ENCODE data around the gene CADM4. TPM values are rescaled to one million over a fixed set of nuclear protein-coding genes. Genes with fewer than 3 reads are reported as not detected.
A peak's percentile ranks its signal among the peaks of the same experiment; 100 is the strongest.

Gene CADM4
- polyA plus RNA-seq, 1 of the 3 experiments (the other 2 are of a cell fraction), result 28.9 TPM

DNA sequence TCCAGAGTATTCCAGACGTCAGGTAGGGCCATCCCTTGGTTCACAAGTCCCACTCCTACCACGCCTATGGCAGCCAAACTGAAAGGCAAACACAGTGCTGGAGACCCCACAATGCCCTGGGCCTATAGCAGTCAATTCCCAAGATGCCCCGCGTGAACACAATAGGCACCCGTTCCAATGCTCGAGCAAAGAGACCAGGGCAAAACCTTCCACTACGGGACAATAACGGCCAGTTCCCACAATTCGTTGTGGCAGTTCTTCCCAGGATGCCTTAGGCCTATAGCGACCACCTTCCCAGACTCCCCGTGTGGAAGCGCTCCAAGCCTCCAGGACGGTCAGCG, 20.8 kb downstream of the CADM4 start:
- no peaks in the 10 kb centered on the region for H3K9me2 ChIP-seq
- peak overlapping the region; percentile 87 for H3K4me2 ChIP-seq
- peak overlapping the region; percentile 74 to 98 for H3K27ac ChIP-seq (ENCODE audit: low read depth in 2 of 2, low read length in 1 of 2)
- peak; percentile 82 for DNase-seq
- H2AFZ ChIP-seq (ENCODE audit: low read depth), result peak overlapping the region; percentile 88
- H3K4me1 ChIP-seq (ENCODE audit: control insufficient read depth in 1 of 2, insufficient read depth in 2 of 2, low read depth in 1 of 2, low read length in 1 of 2), result peaks cover 7 to 12% of the 10 kb centered on the region in 2 experiments; a peak in 2 of 4 replicates
- peaks cover 4% of the 10 kb centered on the region for H3F3A ChIP-seq (replicated peaks; ENCODE audit: insufficient read depth)
- H3K9me3 ChIP-seq, result no peaks in the 10 kb centered on the region
- H3K36me3 ChIP-seq (replicated peaks in 1 of 2; ENCODE audit: control insufficient read depth in 1 of 2, insufficient read depth in 2 of 2, low read length in 1 of 2), result peaks cover 0 to 4% of the 10 kb centered on the region in 2 experiments
- H3K79me2 ChIP-seq (ENCODE audit: insufficient read depth), result peaks cover 46% of the 10 kb centered on the region
- ChIA-PET CTCF (interaction anchor here (1.8 kb wide), 1 partner anchor 25 kb away, joined by 7 read pairs; no protein-coding TSS in a partner anchor), POLR2A (no interaction called here)
- no peaks in the 10 kb centered on the region for H4K20me1 ChIP-seq (ENCODE audit: insufficient read depth)
- 1% methylated on average over 8 of the region's 14 CpGs for WGBS (ENCODE audit: low lambda C conversion rate)
- peak overlapping the region; percentile 68 to 72 for H3K4me3 ChIP-seq (ENCODE audit: low read depth in 2 of 2, low read length in 1 of 2)
- H3K27me3 ChIP-seq (ENCODE audit: insufficient read depth), result no peaks in the 10 kb centered on the region
- no peak for TF ChIP-seq FOXM1 (IDR thresholded peaks at IDR 0.05; ENCODE audit: low read depth)
- TF ChIP-seq TAF1 (IDR thresholded peaks at IDR 0.05; ENCODE audit: borderline replicate concordance, low read depth, low read length), result peak; percentile 47; the same call in 1 of the 2 replicates
- TF ChIP-seq CHD2 (IDR thresholded peaks at IDR 0.05; ENCODE audit: low read length, partially characterized antibody), result peak; percentile 43
- peak; percentile 42; the same call in 1 of the 2 replicates for TF ChIP-seq GATA2 (CRISPR knock-in tag; IDR thresholded peaks at IDR 0.05)
- TF ChIP-seq MXI1 (IDR thresholded peaks at IDR 0.05; ENCODE audit: low read depth, low read length), result peak; percentile 64
- TF ChIP-seq, protein P1, sequence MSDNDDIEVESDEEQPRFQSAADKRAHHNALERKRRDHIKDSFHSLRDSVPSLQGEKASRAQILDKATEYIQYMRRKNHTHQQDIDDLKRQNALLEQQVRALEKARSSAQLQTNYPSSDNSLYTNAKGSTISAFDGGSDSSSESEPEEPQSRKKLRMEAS (IDR thresholded peaks at IDR 0.05; ENCODE audit: low read depth), result 0 out of 2 replicates have a peak, but pooled peaks have one; percentile 41
- peak overlapping the region; percentile 86 for H3K9ac ChIP-seq

DNA sequence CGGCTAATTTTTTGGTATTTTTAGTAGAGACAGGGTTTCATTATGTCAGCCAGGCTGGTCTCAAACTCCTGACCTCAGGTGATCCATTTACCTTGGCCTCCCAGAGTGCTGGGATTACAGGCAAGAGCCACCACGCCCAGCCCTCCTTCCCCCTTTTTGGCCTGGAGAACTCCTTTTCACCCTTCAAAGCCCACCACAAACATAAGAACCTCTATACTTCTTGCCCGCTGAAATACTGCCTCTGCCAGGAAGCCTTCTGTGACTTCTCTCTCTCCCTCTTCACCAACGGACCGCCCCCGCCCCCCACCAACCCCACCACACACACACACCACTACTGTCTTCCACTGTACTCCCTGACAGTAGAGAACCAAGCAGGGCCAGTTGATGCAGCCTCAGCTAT, 22.7 kb downstream of the CADM4 start:
- Histone ChIP-seq H3K9ac (no peak overlapping the region), H3K4me2 (no peak overlapping the region), H3K79me2 (ENCODE audit: insufficient read depth) (peaks cover 58% of the 10 kb centered on the region), H2AFZ (ENCODE audit: low read depth) (no peak overlapping the region), H3K4me1 (ENCODE audit: control insufficient read depth in 1 of 2, insufficient read depth in 2 of 2, low read depth in 1 of 2, low read length in 1 of 2) (peaks cover 7 to 12% of the 10 kb centered on the region in 2 experiments; a peak in 2 of 4 replicates), H3K9me3 (no peaks in the 10 kb centered on the region), H3K4me3 (ENCODE audit: low read depth in 2 of 2, low read length in 1 of 2) (no peak overlapping the region), H3K36me3 (replicated peaks in 1 of 2; ENCODE audit: control insufficient read depth in 1 of 2, insufficient read depth in 2 of 2, low read length in 1 of 2) (peaks cover 6 to 17% of the 10 kb centered on the region in 2 experiments), H4K20me1 (ENCODE audit: insufficient read depth) (no peaks in the 10 kb centered on the region), H3K27me3 (ENCODE audit: insufficient read depth) (no peaks in the 10 kb centered on the region), H3K9me2 (no peaks in the 10 kb centered on the region), H3K27ac (ENCODE audit: low read depth in 2 of 2, low read length in 1 of 2) (no peak overlapping the region), H3F3A (replicated peaks; ENCODE audit: insufficient read depth) (peaks cover 4% of the 10 kb centered on the region)
- CTCF ChIA-PET, result no interaction called here
- DNase-seq, result no peak
- POLR2A ChIA-PET, result interaction anchor here (1.0 kb wide), 1 partner anchor 21 kb away, joined by 3 read pairs; the partner anchor contains the start of genes IRGQ and ZNF576
- WGBS (ENCODE audit: low lambda C conversion rate), result 95% methylated on average over 6 of the region's 6 CpGs
- no peak for TF ChIP-seq GATA2 (CRISPR knock-in tag; IDR thresholded peaks at IDR 0.05)
- TF ChIP-seq, protein P2, sequence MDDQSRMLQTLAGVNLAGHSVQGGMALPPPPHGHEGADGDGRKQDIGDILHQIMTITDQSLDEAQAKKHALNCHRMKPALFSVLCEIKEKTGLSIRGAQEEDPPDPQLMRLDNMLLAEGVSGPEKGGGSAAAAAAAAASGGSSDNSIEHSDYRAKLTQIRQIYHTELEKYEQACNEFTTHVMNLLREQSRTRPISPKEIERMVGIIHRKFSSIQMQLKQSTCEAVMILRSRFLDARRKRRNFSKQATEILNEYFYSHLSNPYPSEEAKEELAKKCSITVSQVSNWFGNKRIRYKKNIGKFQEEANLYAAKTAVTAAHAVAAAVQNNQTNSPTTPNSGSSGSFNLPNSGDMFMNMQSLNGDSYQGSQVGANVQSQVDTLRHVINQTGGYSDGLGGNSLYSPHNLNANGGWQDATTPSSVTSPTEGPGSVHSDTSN (IDR thresholded peaks at IDR 0.05), result no peak
- no peak for TF ChIP-seq TEAD4 (IDR thresholded peaks at IDR 0.05; ENCODE audit: borderline replicate concordance, insufficient read depth)
- TF ChIP-seq, protein P3, sequence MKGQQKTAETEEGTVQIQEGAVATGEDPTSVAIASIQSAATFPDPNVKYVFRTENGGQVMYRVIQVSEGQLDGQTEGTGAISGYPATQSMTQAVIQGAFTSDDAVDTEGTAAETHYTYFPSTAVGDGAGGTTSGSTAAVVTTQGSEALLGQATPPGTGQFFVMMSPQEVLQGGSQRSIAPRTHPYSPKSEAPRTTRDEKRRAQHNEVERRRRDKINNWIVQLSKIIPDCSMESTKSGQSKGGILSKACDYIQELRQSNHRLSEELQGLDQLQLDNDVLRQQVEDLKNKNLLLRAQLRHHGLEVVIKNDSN (IDR thresholded peaks at IDR 0.05; ENCODE audit: borderline replicate concordance, low read depth), result no peak
- no peak for TF ChIP-seq MEF2A (IDR thresholded peaks at IDR 0.05; ENCODE audit: borderline replicate concordance, low read depth)
- no peak for TF ChIP-seq TAF1 (IDR thresholded peaks at IDR 0.05; ENCODE audit: borderline replicate concordance, low read depth, low read length)
- TF ChIP-seq JUND (IDR thresholded peaks at IDR 0.05), result no peak
- no peak for TF ChIP-seq RXRA (IDR thresholded peaks at IDR 0.05; ENCODE audit: borderline replicate concordance, low read depth)
